ENCODE data around the gene APEH.

The APEH gene

DNA sequence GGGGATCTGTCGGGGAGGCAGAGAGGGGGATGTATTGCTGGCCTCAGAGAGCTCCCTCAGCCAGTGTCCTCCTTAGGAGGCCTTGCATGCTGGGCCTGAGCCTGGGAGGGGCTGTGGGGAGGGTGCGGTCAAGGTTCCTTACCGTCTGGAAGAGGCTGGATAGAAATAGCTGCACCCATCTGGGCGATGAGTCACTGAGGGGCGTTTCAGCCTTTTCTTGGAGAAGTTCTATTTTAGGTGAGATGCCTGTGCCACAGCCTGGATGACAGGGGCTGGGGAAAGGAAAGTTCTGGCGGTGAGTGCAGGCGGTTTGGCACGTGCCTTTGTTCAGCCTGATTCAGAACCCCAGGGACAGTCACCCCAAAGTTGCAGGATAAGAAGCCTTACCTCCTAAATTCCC is 35.7 kb upstream of the APEH start:
- no peaks in the 10 kb centered on the region for H3K4me1 ChIP-seq (ENCODE audit: insufficient read depth, low read length)
- no peak overlapping the region for H3K27ac ChIP-seq (ENCODE audit: low read length)
- H3K36me3 ChIP-seq (ENCODE audit: insufficient read depth, low read depth, low read length), result no peaks in the 10 kb centered on the region
- H3K9me3 ChIP-seq (ENCODE audit: insufficient read depth, low read depth, low read length), result no peaks in the 10 kb centered on the region
- H3K4me3 ChIP-seq (ENCODE audit: low read length), result no peak overlapping the region
- no peak overlapping the region for H3K9ac ChIP-seq (ENCODE audit: low read depth, low read length)
- H3K27me3 ChIP-seq (ENCODE audit: insufficient read depth, low read length), result no peaks in the 10 kb centered on the region

DNA sequence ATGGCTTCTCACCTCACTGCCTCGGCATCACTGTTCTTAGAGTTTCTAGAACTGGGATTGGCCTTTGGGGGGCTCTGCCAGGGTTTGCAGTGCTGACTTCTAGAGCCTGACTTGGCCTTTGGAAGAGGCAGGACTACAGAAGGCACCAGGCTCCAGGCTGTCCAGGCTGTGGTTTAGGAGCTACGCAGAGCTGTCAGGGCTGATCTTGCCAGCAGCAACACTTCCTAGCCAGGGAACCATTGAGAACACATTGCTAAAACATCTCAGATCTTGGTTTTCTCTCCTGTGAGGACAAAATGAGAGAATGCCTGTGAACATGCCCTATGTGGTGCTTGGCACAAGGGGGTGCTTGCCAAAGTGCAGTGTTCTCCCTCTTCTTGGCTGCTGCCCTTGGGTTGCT is 34.6 kb upstream of the APEH start:
- Histone ChIP-seq H3K4me3 (ENCODE audit: low read length) (no peak overlapping the region), H3K36me3 (ENCODE audit: insufficient read depth, low read depth, low read length) (no peaks in the 10 kb centered on the region), H3K27me3 (ENCODE audit: insufficient read depth, low read length) (no peaks in the 10 kb centered on the region), H3K27ac (ENCODE audit: low read length) (no peak overlapping the region), H3K4me1 (ENCODE audit: insufficient read depth, low read length) (no peaks in the 10 kb centered on the region), H3K9me3 (ENCODE audit: insufficient read depth, low read depth, low read length) (no peaks in the 10 kb centered on the region), H3K9ac (ENCODE audit: low read depth, low read length) (no peak overlapping the region)

DNA sequence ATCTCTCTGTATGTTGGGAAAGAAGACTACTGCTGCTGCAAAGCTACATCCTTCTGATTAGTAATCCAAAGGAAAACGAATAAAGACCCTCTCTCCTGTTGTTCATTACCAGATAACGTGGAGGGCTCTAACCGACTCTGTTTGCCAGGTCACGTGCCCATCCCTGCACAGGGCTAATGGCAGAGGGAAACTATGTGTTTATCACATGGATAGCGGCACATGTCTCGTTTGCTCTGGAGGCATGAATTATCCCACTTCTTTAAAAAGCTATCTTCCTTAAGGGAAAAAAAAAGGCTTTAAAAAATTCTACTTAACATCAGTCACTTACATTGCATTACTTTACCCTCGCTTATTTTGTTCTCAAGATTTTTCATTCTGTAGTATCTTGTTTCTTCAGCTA is 32.9 kb upstream of the APEH start:
- no peaks in the 10 kb centered on the region for H3K4me1 ChIP-seq (ENCODE audit: insufficient read depth, low read length)
- H3K9me3 ChIP-seq (ENCODE audit: insufficient read depth, low read depth, low read length), result no peaks in the 10 kb centered on the region
- H3K27me3 ChIP-seq (ENCODE audit: insufficient read depth, low read length), result no peaks in the 10 kb centered on the region
- H3K36me3 ChIP-seq (ENCODE audit: insufficient read depth, low read depth, low read length), result no peaks in the 10 kb centered on the region
- no peak overlapping the region for H3K9ac ChIP-seq (ENCODE audit: low read depth, low read length)
- H3K4me3 ChIP-seq (ENCODE audit: low read length), result no peak overlapping the region
- no peak overlapping the region for H3K27ac ChIP-seq (ENCODE audit: low read length)

DNA sequence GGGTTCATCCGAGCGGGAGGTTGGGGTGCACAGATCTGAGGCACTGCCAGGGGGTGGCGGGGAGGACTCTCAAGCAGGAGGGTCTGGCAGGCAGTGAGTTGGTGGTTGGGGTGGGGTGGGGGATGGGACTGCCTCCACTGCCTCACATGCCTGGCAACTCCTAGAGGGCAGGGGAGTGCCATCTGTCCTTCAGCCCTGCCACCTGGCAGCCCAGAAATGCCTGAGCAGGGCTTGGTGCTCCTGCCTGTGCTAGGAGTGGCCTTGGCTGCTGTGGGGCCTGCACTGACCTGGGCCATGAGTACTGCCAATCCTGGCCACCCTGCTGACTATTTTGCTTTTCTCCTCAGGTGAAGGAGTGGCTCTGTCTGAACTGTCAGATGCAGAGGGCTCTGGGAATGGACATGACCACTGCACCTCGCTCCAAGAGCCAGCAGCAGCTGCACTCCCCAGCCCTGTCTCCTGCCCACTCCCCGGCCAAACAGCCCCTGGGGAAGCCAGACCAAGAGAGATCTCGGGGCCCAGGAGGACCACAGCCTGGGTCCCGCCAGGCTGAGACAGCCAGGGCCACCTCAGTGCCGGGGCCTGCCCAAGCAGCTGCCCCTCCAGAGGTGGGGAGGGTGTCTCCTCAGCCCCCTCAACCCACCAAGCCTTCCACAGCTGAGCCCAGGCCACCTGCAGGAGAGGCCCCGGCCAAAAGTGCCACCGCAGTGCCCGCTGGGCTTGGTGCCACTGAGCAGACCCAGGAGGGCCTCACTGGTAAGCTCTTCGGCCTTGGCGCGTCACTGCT is 32.0 kb upstream of the APEH start:
- no peak overlapping the region for H3K27ac ChIP-seq (ENCODE audit: low read length)
- H3K9me3 ChIP-seq (ENCODE audit: insufficient read depth, low read depth, low read length), result no peaks in the 10 kb centered on the region
- H3K9ac ChIP-seq (ENCODE audit: low read depth, low read length), result no peak overlapping the region
- H3K4me3 ChIP-seq (ENCODE audit: low read length), result no peak overlapping the region
- no peaks in the 10 kb centered on the region for H3K4me1 ChIP-seq (ENCODE audit: insufficient read depth, low read length)
- H3K36me3 ChIP-seq (ENCODE audit: insufficient read depth, low read depth, low read length), result no peaks in the 10 kb centered on the region
- H3K27me3 ChIP-seq (ENCODE audit: insufficient read depth, low read length), result no peaks in the 10 kb centered on the region

DNA sequence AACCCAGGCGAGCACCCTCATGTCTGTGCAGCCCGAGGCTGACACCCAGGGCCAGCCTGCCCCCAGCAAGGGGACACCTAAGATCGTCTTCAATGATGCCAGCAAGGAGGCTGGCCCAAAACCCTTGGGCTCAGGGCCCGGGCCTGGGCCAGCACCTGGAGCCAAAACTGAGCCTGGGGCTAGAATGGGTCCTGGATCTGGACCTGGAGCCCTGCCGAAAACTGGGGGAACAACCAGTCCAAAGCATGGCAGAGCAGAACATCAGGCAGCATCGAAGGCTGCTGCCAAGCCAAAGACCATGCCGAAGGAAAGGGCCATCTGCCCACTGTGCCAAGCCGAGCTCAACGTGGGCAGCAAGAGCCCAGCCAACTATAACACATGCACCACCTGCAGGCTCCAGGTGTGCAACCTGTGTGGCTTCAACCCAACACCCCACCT is 31.4 kb upstream of the APEH start:
- H3K27me3 ChIP-seq (ENCODE audit: insufficient read depth, low read length), result no peaks in the 10 kb centered on the region
- H3K4me1 ChIP-seq (ENCODE audit: insufficient read depth, low read length), result no peaks in the 10 kb centered on the region
- H3K36me3 ChIP-seq (ENCODE audit: insufficient read depth, low read depth, low read length), result no peaks in the 10 kb centered on the region
- no peak overlapping the region for H3K4me3 ChIP-seq (ENCODE audit: low read length)
- H3K9me3 ChIP-seq (ENCODE audit: insufficient read depth, low read depth, low read length), result no peaks in the 10 kb centered on the region
- no peak overlapping the region for H3K27ac ChIP-seq (ENCODE audit: low read length)
- H3K9ac ChIP-seq (ENCODE audit: low read depth, low read length), result no peak overlapping the region

DNA sequence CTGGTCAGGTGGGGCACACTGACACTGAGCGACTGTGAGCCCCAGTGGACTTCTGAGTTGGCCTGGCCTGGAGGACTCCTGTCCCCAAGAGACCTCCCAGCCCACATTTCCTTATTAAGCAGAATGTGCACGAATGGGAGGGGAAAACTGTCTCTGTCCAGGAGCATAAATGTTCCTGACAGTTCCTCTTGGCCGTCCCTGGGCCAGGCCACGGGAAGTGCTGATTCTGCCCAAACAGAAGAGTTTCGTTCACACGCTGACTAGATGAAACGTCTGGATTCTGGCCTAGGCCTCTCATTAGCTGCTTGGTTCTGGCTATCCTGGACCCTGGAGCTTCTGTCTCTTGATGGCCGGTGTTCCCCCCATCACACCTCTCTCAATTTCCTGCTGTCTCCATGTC is 29.5 kb upstream of the APEH start:
- H3K36me3 ChIP-seq (ENCODE audit: insufficient read depth, low read depth, low read length), result no peaks in the 10 kb centered on the region
- no peak overlapping the region for H3K4me3 ChIP-seq (ENCODE audit: low read length)
- no peak overlapping the region for H3K9ac ChIP-seq (ENCODE audit: low read depth, low read length)
- no peaks in the 10 kb centered on the region for H3K4me1 ChIP-seq (ENCODE audit: insufficient read depth, low read length)
- no peaks in the 10 kb centered on the region for H3K27me3 ChIP-seq (ENCODE audit: insufficient read depth, low read length)
- no peak overlapping the region for H3K27ac ChIP-seq (ENCODE audit: low read length)
- no peaks in the 10 kb centered on the region for H3K9me3 ChIP-seq (ENCODE audit: insufficient read depth, low read depth, low read length)

DNA sequence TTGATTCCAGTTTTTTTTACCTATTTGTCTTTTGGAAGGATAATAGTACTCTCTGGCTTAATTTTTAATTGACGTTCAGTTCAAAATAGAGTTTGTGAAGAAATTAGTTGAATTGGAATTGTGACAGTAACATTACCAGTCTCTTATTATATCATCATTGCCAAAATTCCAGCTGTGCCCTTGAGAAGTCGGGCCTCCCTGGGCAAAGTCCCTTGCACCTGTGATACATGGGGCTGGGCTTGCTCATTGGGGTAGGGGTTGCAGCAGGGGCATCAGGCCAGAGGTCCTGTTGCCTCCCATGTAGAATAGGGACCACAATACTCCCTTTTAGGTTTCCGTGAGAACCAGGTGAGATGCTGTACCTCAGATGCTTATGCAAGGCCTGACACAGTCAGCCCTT is 27.9 kb upstream of the APEH start:
- H3K27me3 ChIP-seq (ENCODE audit: insufficient read depth, low read length), result no peaks in the 10 kb centered on the region
- no peaks in the 10 kb centered on the region for H3K4me1 ChIP-seq (ENCODE audit: insufficient read depth, low read length)
- H3K27ac ChIP-seq (ENCODE audit: low read length), result no peak overlapping the region
- no peak overlapping the region for H3K9ac ChIP-seq (ENCODE audit: low read depth, low read length)
- H3K4me3 ChIP-seq (ENCODE audit: low read length), result no peak overlapping the region
- H3K9me3 ChIP-seq (ENCODE audit: insufficient read depth, low read depth, low read length), result no peaks in the 10 kb centered on the region
- H3K36me3 ChIP-seq (ENCODE audit: insufficient read depth, low read depth, low read length), result no peaks in the 10 kb centered on the region

DNA sequence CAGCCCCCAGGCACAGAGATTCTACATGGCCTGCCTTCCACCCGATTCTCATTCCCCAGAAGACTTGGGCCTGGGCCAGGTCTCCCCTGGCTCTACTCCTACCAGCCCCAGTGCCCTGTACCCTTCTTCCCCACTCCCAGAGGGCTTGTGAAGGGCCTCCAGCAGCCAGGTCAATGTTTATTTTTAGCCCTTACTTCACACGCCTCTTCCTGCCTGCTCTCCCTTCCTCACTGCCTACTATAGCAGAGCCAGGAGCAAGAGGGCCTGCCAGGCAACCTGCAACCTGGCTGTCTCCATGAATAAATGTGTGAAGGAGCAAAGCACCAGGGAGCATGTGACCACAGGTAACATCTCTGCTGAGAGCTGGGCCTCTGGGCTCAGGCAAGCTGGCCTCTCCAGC is 26.4 kb upstream of the APEH start:
- no peaks in the 10 kb centered on the region for H3K36me3 ChIP-seq (ENCODE audit: insufficient read depth, low read depth, low read length)
- no peak overlapping the region for H3K9ac ChIP-seq (ENCODE audit: low read depth, low read length)
- H3K9me3 ChIP-seq (ENCODE audit: insufficient read depth, low read depth, low read length), result no peaks in the 10 kb centered on the region
- H3K27me3 ChIP-seq (ENCODE audit: insufficient read depth, low read length), result no peaks in the 10 kb centered on the region
- no peak overlapping the region for H3K27ac ChIP-seq (ENCODE audit: low read length)
- no peaks in the 10 kb centered on the region for H3K4me1 ChIP-seq (ENCODE audit: insufficient read depth, low read length)
- no peak overlapping the region for H3K4me3 ChIP-seq (ENCODE audit: low read length)

DNA sequence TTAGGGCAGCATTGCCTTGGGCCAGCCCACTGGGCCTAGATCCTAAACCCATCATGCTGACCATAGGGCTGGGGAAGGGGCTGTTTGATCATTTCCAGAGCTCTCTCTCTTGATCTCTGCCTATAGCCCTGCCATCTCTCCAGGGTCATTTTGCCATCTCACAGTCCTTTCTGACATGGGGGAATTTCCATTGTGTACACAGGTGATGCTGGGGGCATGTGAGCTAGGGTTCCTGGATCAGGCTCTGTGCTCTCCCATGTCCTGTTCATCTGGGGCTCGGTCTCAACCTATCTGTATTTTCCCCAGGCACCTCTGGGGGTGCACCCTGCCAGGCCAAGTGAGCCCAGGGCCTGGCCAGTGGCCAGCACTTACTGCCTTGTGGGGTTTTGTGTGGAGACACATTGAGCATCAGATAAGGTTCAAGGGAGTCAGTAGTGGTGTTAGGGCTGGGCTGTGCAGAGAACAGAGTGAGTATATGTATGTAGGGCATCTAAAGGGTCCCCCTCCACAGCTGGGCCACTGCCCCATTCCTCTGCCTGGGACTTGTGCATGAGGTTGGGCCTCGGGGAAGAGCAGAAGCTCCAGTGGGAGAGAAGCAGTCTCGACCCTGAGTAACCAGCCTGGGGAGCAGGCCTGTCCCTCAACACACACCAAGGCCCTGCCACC is 25.7 kb upstream of the APEH start:
- H3K4me3 ChIP-seq (ENCODE audit: low read length), result no peak overlapping the region
- no peaks in the 10 kb centered on the region for H3K9me3 ChIP-seq (ENCODE audit: insufficient read depth, low read depth, low read length)
- no peaks in the 10 kb centered on the region for H3K4me1 ChIP-seq (ENCODE audit: insufficient read depth, low read length)

DNA sequence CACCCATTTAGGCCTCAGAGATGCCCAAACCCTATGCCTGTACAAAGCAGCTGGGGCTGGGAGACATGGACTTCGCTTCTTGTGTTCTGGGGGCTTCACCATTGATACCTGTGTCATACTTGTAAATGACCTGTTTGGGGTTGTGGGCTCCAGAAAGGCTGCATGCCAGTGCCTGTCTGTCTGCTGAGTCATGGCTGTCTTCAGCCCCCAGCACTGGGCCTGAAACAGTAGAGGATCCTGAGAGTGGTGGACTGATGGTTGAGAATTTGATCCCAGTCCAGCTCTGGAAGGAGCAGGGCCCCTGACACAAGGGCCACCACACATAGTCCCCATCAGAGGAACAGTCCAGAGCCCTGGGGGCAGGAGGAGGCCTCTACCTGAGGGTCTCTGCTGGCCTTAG is 24.6 kb upstream of the APEH start:
- Histone ChIP-seq H3K27ac (ENCODE audit: low read length) (no peak overlapping the region), H3K4me3 (ENCODE audit: low read length) (no peak overlapping the region), H3K9ac (ENCODE audit: low read depth, low read length) (no peak overlapping the region), H3K9me3 (ENCODE audit: insufficient read depth, low read depth, low read length) (no peaks in the 10 kb centered on the region), H3K4me1 (ENCODE audit: insufficient read depth, low read length) (no peaks in the 10 kb centered on the region), H3K27me3 (ENCODE audit: insufficient read depth, low read length) (no peaks in the 10 kb centered on the region), H3K36me3 (ENCODE audit: insufficient read depth, low read depth, low read length) (no peaks in the 10 kb centered on the region)

More for the DNA sequence above, 25.7 kb upstream of the APEH start:
- H3K9ac ChIP-seq (ENCODE audit: low read depth, low read length), result no peak overlapping the region
- H3K27me3 ChIP-seq (ENCODE audit: insufficient read depth, low read length), result no peaks in the 10 kb centered on the region
- H3K36me3 ChIP-seq (ENCODE audit: insufficient read depth, low read depth, low read length), result no peaks in the 10 kb centered on the region
- no peak overlapping the region for H3K27ac ChIP-seq (ENCODE audit: low read length)

DNA sequence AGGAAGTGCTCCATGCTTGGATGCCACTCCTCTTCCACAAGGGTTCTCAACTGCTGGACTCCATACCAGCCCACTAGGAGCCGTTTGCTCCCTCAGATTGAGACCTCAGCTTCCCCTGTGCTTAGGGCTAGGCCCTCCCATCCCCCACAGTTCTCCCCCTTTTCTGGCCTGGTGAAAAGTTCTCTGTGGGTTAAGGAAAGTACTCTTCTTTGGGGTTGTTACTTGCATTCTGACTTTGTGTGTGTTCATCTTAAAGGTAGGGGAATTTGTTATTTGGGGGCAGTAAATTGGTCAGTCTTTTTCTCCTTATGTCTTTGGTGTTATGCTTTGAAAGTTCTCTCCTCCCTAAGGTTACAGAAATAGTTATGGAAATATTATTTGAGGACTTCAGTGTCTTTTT is 24.0 kb upstream of the APEH start:
- Histone ChIP-seq H3K36me3 (ENCODE audit: insufficient read depth, low read depth, low read length) (no peaks in the 10 kb centered on the region), H3K27me3 (ENCODE audit: insufficient read depth, low read length) (no peaks in the 10 kb centered on the region), H3K9me3 (ENCODE audit: insufficient read depth, low read depth, low read length) (no peaks in the 10 kb centered on the region), H3K4me3 (ENCODE audit: low read length) (no peak overlapping the region), H3K9ac (ENCODE audit: low read depth, low read length) (no peak overlapping the region), H3K27ac (ENCODE audit: low read length) (no peak overlapping the region), H3K4me1 (ENCODE audit: insufficient read depth, low read length) (no peaks in the 10 kb centered on the region)

DNA sequence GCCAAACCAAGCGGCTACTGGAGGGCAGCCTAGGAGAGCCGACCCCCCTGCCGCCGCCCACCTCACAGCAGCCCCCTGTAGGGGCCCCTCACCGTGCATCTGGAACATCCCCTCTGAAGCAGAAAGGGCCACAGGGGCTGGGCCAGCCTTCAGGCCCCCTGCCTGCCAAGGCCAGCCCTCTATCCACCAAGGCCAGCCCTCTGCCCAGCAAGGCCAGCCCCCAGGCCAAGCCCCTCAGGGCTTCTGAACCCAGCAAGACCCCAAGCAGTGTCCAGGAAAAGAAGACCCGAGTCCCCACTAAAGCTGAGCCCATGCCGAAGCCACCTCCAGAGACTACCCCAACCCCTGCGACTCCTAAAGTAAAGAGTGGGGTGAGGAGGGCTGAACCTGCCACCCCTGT is 23.5 kb upstream of the APEH start:
- Histone ChIP-seq H3K27ac (ENCODE audit: low read length) (no peak overlapping the region), H3K4me3 (ENCODE audit: low read length) (no peak overlapping the region), H3K9ac (ENCODE audit: low read depth, low read length) (no peak overlapping the region; the same call in 1 of the 2 replicates), H3K36me3 (ENCODE audit: insufficient read depth, low read depth, low read length) (no peaks in the 10 kb centered on the region), H3K27me3 (ENCODE audit: insufficient read depth, low read length) (no peaks in the 10 kb centered on the region), H3K4me1 (ENCODE audit: insufficient read depth, low read length) (no peaks in the 10 kb centered on the region), H3K9me3 (ENCODE audit: insufficient read depth, low read depth, low read length) (no peaks in the 10 kb centered on the region)
